HPDE6-E6E7 (cell line): Measurements from ENCODE around the gene DCHS1.

Source experiments
- DNase-seq: peaks from one replicate; pipeline ENCODE4 v3.0.0; 2011; ENCODE audit warnings: missing footprints; ENCODE audit errors: extremely low spot score

DCHS1 gene

GRCh38 chr11:6647836-6648235, 7.8 kb downstream of the DCHS1 start:
- DNase-seq = no peak

GRCh38 chr11:6646918-6647679, 8.5 kb downstream of the DCHS1 start:
- no peak for DNase-seq

- no peak for DNase-seq
Measured at GRCh38 chr11:6646576-6646917, 9.1 kb downstream of the DCHS1 start.

- no peak for DNase-seq
Measured at GRCh38 chr11:6646071-6646470, 9.5 kb downstream of the DCHS1 start.

- no peak for DNase-seq
Measured at GRCh38 chr11:6642957-6643356, 12.7 kb downstream of the DCHS1 start.

- DNase-seq = no peak
Measured at GRCh38 chr11:6640985-6641701, 14.5 kb downstream of the DCHS1 start.

GRCh38 chr11:6640036-6640984, 15.3 kb downstream of the DCHS1 start:
- no peak for DNase-seq

- DNase-seq = no peak
Measured at GRCh38 chr11:6638429-6638828, 17.2 kb downstream of the DCHS1 start.

GRCh38 chr11:6637871-6638270, 17.7 kb downstream of the DCHS1 start:
- no peak for DNase-seq

- no peak for DNase-seq
Measured at GRCh38 chr11:6636480-6636879, 19.1 kb downstream of the DCHS1 start.

- no peak for DNase-seq
Measured at GRCh38 chr11:6635082-6635932, 20.3 kb downstream of the DCHS1 start.

GRCh38 chr11:6634534-6634933, 21.1 kb downstream of the DCHS1 start:
- no peak for DNase-seq

- no peak for DNase-seq
Measured at GRCh38 chr11:6633422-6634408, 21.9 kb downstream of the DCHS1 start.

GRCh38 chr11:6632116-6633073, 23.2 kb downstream of the DCHS1 start:
- DNase-seq = no peak

GRCh38 chr11:6631361-6631890, 24.2 kb downstream of the DCHS1 start:
- DNase-seq = no peak

- no peak for DNase-seq
Measured at GRCh38 chr11:6630632-6631291, 24.8 kb downstream of the DCHS1 start.

- no peak for DNase-seq
Measured at GRCh38 chr11:6629892-6630631, 25.5 kb downstream of the DCHS1 start.

GRCh38 chr11:6629573-6629891, 26.1 kb downstream of the DCHS1 start:
- no peak for DNase-seq
